PFSK-1 (cell line): Measurements from ENCODE around the gene GNB1L.

Experiments used
- FOXP2 ChIP-seq: optimal IDR thresholded peaks from 2 replicates; pipeline ENCODE3; 2011; ENCODE audit warnings: borderline replicate concordance, control low read depth, inconsistent platforms; ENCODE audit not compliant: insufficient read depth; ENCODE audit errors: extremely low read length, extremely low read depth
- POLR2AphosphoS5 ChIP-seq: IDR thresholded peaks from 2 replicates; pipeline ENCODE4 v1.6.1; 2012; ENCODE audit warnings: low read depth, mild to moderate bottlenecking, control low read depth, low read length, moderate library complexity
- SIN3A ChIP-seq: IDR thresholded peaks from 2 replicates; pipeline ENCODE4 v1.6.1; 2012; ENCODE audit warnings: mild to moderate bottlenecking, low read length, moderate library complexity, borderline replicate concordance; ENCODE audit not compliant: insufficient read depth

DNA sequence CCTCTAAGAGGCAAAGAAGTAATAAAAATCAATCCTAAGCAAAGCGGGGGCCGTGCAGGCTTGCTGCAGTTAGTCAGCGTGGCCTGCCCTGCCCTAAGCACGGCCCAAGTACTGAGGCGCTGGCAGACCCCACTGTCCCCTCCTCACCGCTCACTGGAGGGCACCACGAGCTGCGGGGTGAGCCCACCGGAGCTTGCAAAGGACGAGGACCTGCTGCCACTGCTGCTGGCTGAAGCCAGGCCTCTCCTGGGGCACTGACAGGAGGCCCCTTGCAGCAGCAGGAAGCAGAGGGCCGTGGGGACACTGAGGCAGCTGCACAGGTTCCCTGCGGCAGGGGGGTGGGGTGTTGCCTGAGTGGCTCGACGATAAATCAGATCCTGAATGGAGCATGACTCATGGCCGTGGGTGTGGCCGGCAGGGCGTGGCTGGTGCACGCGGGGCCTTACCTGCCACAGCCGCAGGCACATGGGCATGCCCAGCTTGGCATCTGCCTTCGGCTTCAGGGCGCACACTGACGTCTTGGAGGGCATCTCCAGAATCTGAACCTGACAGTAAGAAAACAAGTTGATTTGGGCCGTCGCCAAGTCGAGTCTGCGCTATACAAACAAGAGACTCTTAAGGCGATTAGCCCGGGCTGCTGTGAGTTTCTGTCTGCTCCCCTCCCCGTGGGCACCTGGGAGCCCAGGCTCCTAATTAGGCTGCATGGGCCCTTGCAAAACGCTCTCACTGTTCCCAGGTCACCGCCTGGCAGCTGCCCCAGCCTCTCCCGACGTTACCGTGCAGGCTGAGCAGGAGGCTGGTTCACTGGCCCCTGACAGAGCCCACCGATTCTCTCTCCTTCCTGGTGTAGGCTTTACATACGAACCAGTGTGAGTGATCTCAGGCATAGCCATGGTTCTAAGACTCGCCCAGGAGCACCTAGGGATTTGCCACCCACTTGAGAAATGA lies 48.2 kb downstream of the GNB1L start:
- TF ChIP-seq POLR2AphosphoS5 (no peak), SIN3A (no peak), FOXP2 (peak; percentile 29)
